ENCODE data around the gene NAALADL2.
"Not testable (repeated sequence)": the region's sequence is repeated elsewhere in the genome, so short reads cannot be mapped to it uniquely, and the experiment has no call there.

NAALADL2 gene

GRCh38 chr3:175421902-175422301 lies 562.8 kb downstream of the NAALADL2 start:
- no peak overlapping the region for H4K91ac ChIP-seq (ENCODE audit: low read depth, low read length)
- no CpG with 5 or more reads among the region's 2 CpGs for WGBS (ENCODE audit: extremely low coverage, insufficient coverage, insufficient read length)
- H4K12ac ChIP-seq (ENCODE audit: low read depth, low read length), result no peak overlapping the region
- H2BK12ac ChIP-seq (ENCODE audit: low read length), result no peak overlapping the region
- no peaks in the 10 kb centered on the region for H3K27me3 ChIP-seq (ENCODE audit: insufficient read depth, low read length)
- H3K4ac ChIP-seq (ENCODE audit: low read depth, low read length), result no peak overlapping the region
- no peak overlapping the region for H3K14ac ChIP-seq (ENCODE audit: low read length)
- H3K36me3 ChIP-seq (ENCODE audit: control insufficient read depth in 1 of 2, insufficient read depth in 2 of 2, low read length in 2 of 2), result no peaks in the 10 kb centered on the region
- no peak for DNase-seq
- no peaks in the 10 kb centered on the region for H3K4me1 ChIP-seq (ENCODE audit: control insufficient read depth in 1 of 2, insufficient read depth in 2 of 2, low read length in 2 of 2)
- H3K27ac ChIP-seq (ENCODE audit: low read depth, low read length), result no peak overlapping the region
- no peak overlapping the region for H3K18ac ChIP-seq (ENCODE audit: low read length)
- no peak overlapping the region for H3K4me2 ChIP-seq (ENCODE audit: low read length)
- H3K4me3 ChIP-seq (ENCODE audit: low read depth, low read length), result no peak overlapping the region
- H3K79me2 ChIP-seq (ENCODE audit: control insufficient read depth, insufficient read depth, low read length, poor library complexity), result no peaks in the 10 kb centered on the region
- no peak overlapping the region for H2BK120ac ChIP-seq (ENCODE audit: insufficient read depth, low read length, poor library complexity)
- H3K9me3 ChIP-seq (ENCODE audit: insufficient read depth, low read depth, low read length), result no peaks in the 10 kb centered on the region
- H2AK5ac ChIP-seq (ENCODE audit: low read length), result no peak overlapping the region
- H3K79me1 ChIP-seq (ENCODE audit: low read length), result no peaks in the 10 kb centered on the region
- H2AFZ ChIP-seq (ENCODE audit: insufficient read depth, low read length, poor library complexity), result no peak overlapping the region
- H2BK5ac ChIP-seq (ENCODE audit: low read depth, low read length, poor library complexity), result no peak overlapping the region
- no peak overlapping the region for H3K23ac ChIP-seq (ENCODE audit: low read length)
- no peak overlapping the region for H3K9ac ChIP-seq (ENCODE audit: low read length)
- H4K8ac ChIP-seq (ENCODE audit: low read depth, low read length), result no peak overlapping the region

- Histone ChIP-seq H2AFZ (ENCODE audit: insufficient read depth, low read length, poor library complexity) (no peak overlapping the region), H3K9ac (ENCODE audit: low read length) (no peak overlapping the region), H2BK120ac (ENCODE audit: insufficient read depth, low read length, poor library complexity) (no peak overlapping the region), H4K12ac (ENCODE audit: low read depth, low read length) (no peak overlapping the region), H3K23ac (ENCODE audit: low read length) (no peak overlapping the region), H2BK5ac (ENCODE audit: low read depth, low read length, poor library complexity) (no peak overlapping the region), H3K4ac (ENCODE audit: low read depth, low read length) (no peak overlapping the region), H4K8ac (ENCODE audit: low read depth, low read length) (no peak overlapping the region), H3K27me3 (ENCODE audit: insufficient read depth, low read length) (no peaks in the 10 kb centered on the region), H3K4me1 (ENCODE audit: control insufficient read depth in 1 of 2, insufficient read depth in 2 of 2, low read length in 2 of 2) (no peaks in the 10 kb centered on the region), H3K4me2 (ENCODE audit: low read length) (no peak overlapping the region), H3K9me3 (ENCODE audit: insufficient read depth, low read depth, low read length) (no peaks in the 10 kb centered on the region), H3K14ac (ENCODE audit: low read length) (no peak overlapping the region), H3K79me2 (ENCODE audit: control insufficient read depth, insufficient read depth, low read length, poor library complexity) (no peaks in the 10 kb centered on the region), H3K36me3 (ENCODE audit: control insufficient read depth in 1 of 2, insufficient read depth in 2 of 2, low read length in 2 of 2) (no peaks in the 10 kb centered on the region), H3K18ac (ENCODE audit: low read length) (no peak overlapping the region), H3K27ac (ENCODE audit: low read depth, low read length) (no peak overlapping the region), H3K79me1 (ENCODE audit: low read length) (no peaks in the 10 kb centered on the region), H3K4me3 (ENCODE audit: low read depth, low read length) (no peak overlapping the region), H4K91ac (ENCODE audit: low read depth, low read length) (no peak overlapping the region), H2AK5ac (ENCODE audit: low read length) (no peak overlapping the region), H2BK12ac (ENCODE audit: low read length) (no peak overlapping the region)
- WGBS (ENCODE audit: extremely low coverage, insufficient coverage, insufficient read length), result no CpG with 5 or more reads among the region's 2 CpGs
- DNase-seq, result no peak
Observed at GRCh38 chr3:175422744-175423143, 563.6 kb downstream of the NAALADL2 start.

GRCh38 chr3:175423848-175424247 lies 564.7 kb downstream of the NAALADL2 start:
- WGBS (ENCODE audit: extremely low coverage, insufficient coverage, insufficient read length), result no CpG with 5 or more reads among the region's 2 CpGs
- H3K4ac ChIP-seq (ENCODE audit: low read depth, low read length); H3K27me3 ChIP-seq (ENCODE audit: insufficient read depth, low read length); H2BK5ac ChIP-seq (ENCODE audit: low read depth, low read length, poor library complexity); H3K36me3 ChIP-seq (ENCODE audit: control insufficient read depth in 1 of 2, insufficient read depth in 2 of 2, low read length in 2 of 2); H3K79me2 ChIP-seq (ENCODE audit: control insufficient read depth, insufficient read depth, low read length, poor library complexity); H3K79me1 ChIP-seq (ENCODE audit: low read length); H3K4me3 ChIP-seq (ENCODE audit: low read depth, low read length); H4K12ac ChIP-seq (ENCODE audit: low read depth, low read length); H3K18ac ChIP-seq (ENCODE audit: low read length); H3K27ac ChIP-seq (ENCODE audit: low read depth, low read length); H3K4me2 ChIP-seq (ENCODE audit: low read length); H4K8ac ChIP-seq (ENCODE audit: low read depth, low read length); H3K23ac ChIP-seq (ENCODE audit: low read length); H2BK12ac ChIP-seq (ENCODE audit: low read length); H4K91ac ChIP-seq (ENCODE audit: low read depth, low read length); H3K9me3 ChIP-seq (ENCODE audit: insufficient read depth, low read depth, low read length); H3K14ac ChIP-seq (ENCODE audit: low read length); DNase-seq; H3K4me1 ChIP-seq (ENCODE audit: control insufficient read depth in 1 of 2, insufficient read depth in 2 of 2, low read length in 2 of 2); H2AFZ ChIP-seq (ENCODE audit: insufficient read depth, low read length, poor library complexity); H2BK120ac ChIP-seq (ENCODE audit: insufficient read depth, low read length, poor library complexity); H2AK5ac ChIP-seq (ENCODE audit: low read length); H3K9ac ChIP-seq (ENCODE audit: low read length): not testable (repeated sequence)

GRCh38 chr3:175426805-175427204 lies 567.7 kb downstream of the NAALADL2 start:
- Histone ChIP-seq H4K8ac (ENCODE audit: low read depth, low read length) (no peak overlapping the region), H3K27me3 (ENCODE audit: insufficient read depth, low read length) (no peaks in the 10 kb centered on the region), H3K79me2 (ENCODE audit: control insufficient read depth, insufficient read depth, low read length, poor library complexity) (no peaks in the 10 kb centered on the region), H3K4me2 (ENCODE audit: low read length) (no peak overlapping the region), H2BK120ac (ENCODE audit: insufficient read depth, low read length, poor library complexity) (no peak overlapping the region), H4K91ac (ENCODE audit: low read depth, low read length) (no peak overlapping the region), H2BK12ac (ENCODE audit: low read length) (no peak overlapping the region), H3K4me3 (ENCODE audit: low read depth, low read length) (no peak overlapping the region), H3K23ac (ENCODE audit: low read length) (no peak overlapping the region), H3K4me1 (ENCODE audit: control insufficient read depth in 1 of 2, insufficient read depth in 2 of 2, low read length in 2 of 2) (no peaks in the 10 kb centered on the region), H3K4ac (ENCODE audit: low read depth, low read length) (no peak overlapping the region), H3K9me3 (ENCODE audit: insufficient read depth, low read depth, low read length) (no peaks in the 10 kb centered on the region), H3K79me1 (ENCODE audit: low read length) (no peaks in the 10 kb centered on the region), H3K14ac (ENCODE audit: low read length) (no peak overlapping the region), H2AFZ (ENCODE audit: insufficient read depth, low read length, poor library complexity) (no peak overlapping the region), H3K9ac (ENCODE audit: low read length) (no peak overlapping the region), H4K12ac (ENCODE audit: low read depth, low read length) (no peak overlapping the region), H2BK5ac (ENCODE audit: low read depth, low read length, poor library complexity) (no peak overlapping the region), H3K27ac (ENCODE audit: low read depth, low read length) (no peak overlapping the region), H3K36me3 (ENCODE audit: control insufficient read depth in 1 of 2, insufficient read depth in 2 of 2, low read length in 2 of 2) (no peaks in the 10 kb centered on the region), H2AK5ac (ENCODE audit: low read length) (no peak overlapping the region), H3K18ac (ENCODE audit: low read length) (no peak overlapping the region)
- DNase-seq, result peak; percentile 6 to 45
- no CpG with 5 or more reads among the region's 5 CpGs for whole genome bisulfite sequencing (ENCODE audit: extremely low coverage, insufficient coverage, insufficient read length)

Measured in trophoblast cell (in vitro differentiated cells and primary cell).